ENCODE data around the gene ATL3.
"Not testable (repeated sequence)": the region's sequence is repeated elsewhere in the genome, so short reads cannot be mapped to it uniquely, and the experiment has no call there.

Gene ATL3

GRCh38 chr11:63617686-63618085 lies 53.5 kb downstream of the ATL3 start:
- H2BK12ac ChIP-seq (ENCODE audit: low read length); H3K4me3 ChIP-seq (ENCODE audit: low read length in 2 of 2); H2BK15ac ChIP-seq (ENCODE audit: low read length); H3K27ac ChIP-seq (replicated peaks; ENCODE audit: low read length); H2AFZ ChIP-seq (ENCODE audit: low read length); DNase-seq (ENCODE audit: low spot score); H2AK5ac ChIP-seq (ENCODE audit: low read depth, low read length); H2BK120ac ChIP-seq (ENCODE audit: low read depth, low read length); H3K23ac ChIP-seq (ENCODE audit: low read depth, low read length, poor library complexity); H3K4me1 ChIP-seq (ENCODE audit: control insufficient read depth in 2 of 2, insufficient read depth in 1 of 2, low read depth in 1 of 2, low read length in 2 of 2); H4K91ac ChIP-seq (ENCODE audit: low read depth, low read length, poor library complexity); H3K4ac ChIP-seq (ENCODE audit: low read length); H3K18ac ChIP-seq (ENCODE audit: low read length); H3K4me2 ChIP-seq (ENCODE audit: insufficient read depth, low read length, poor library complexity, severe bottlenecking); H3K9me3 ChIP-seq (replicated peaks in 1 of 2; ENCODE audit: control insufficient read depth in 2 of 2, insufficient read depth in 1 of 2, low read depth in 1 of 2, low read length in 2 of 2); H3K9ac ChIP-seq (ENCODE audit: low read depth, low read length, poor library complexity); H2BK5ac ChIP-seq (ENCODE audit: low read length); H3K79me1 ChIP-seq (ENCODE audit: low read depth, low read length); H3K14ac ChIP-seq (ENCODE audit: low read length); H3K36me3 ChIP-seq (replicated peaks in 1 of 2; ENCODE audit: control insufficient read depth in 2 of 2, insufficient read depth in 2 of 2, low read length in 2 of 2); H4K8ac ChIP-seq (ENCODE audit: low read depth, low read length): not testable (repeated sequence)
- peaks cover 0 to 25% (median 12%) of the 10 kb centered on the region in 3 experiments for H3K27me3 ChIP-seq (ENCODE audit: control insufficient read depth in 3 of 3, insufficient read depth in 3 of 3, low read depth in 1 of 3, low read length in 3 of 3)
- no CpG with 5 or more reads among the region's 5 CpGs for WGBS, 2 donors (ENCODE audit: extremely low coverage in 2 of 2, insufficient read length in 2 of 2, insufficient replicate concordance in 1 of 2)

- Histone ChIP-seq H2AK5ac (ENCODE audit: low read depth, low read length) (no peak overlapping the region), H3K23ac (ENCODE audit: low read depth, low read length, poor library complexity) (no peak overlapping the region), H3K14ac (ENCODE audit: low read length) (no peak overlapping the region), H3K9me3 (replicated peaks in 1 of 2; ENCODE audit: control insufficient read depth in 2 of 2, insufficient read depth in 1 of 2, low read depth in 1 of 2, low read length in 2 of 2) (no peaks in the 10 kb centered on the region), H2BK12ac (ENCODE audit: low read length) (no peak overlapping the region), H3K27me3 (ENCODE audit: control insufficient read depth in 3 of 3, insufficient read depth in 3 of 3, low read depth in 1 of 3, low read length in 3 of 3) (peaks cover 0 to 33% (median 12%) of the 10 kb centered on the region in 3 experiments), H2BK5ac (ENCODE audit: low read length) (no peak overlapping the region), H3K4me1 (ENCODE audit: control insufficient read depth in 2 of 2, insufficient read depth in 1 of 2, low read depth in 1 of 2, low read length in 2 of 2) (peaks cover 3% of the 10 kb centered on the region in 2 donors), H4K8ac (ENCODE audit: low read depth, low read length) (no peak overlapping the region), H3K18ac (ENCODE audit: low read length) (no peak overlapping the region), H3K79me1 (ENCODE audit: low read depth, low read length) (no peaks in the 10 kb centered on the region), H3K4ac (ENCODE audit: low read length) (no peak overlapping the region), H4K91ac (ENCODE audit: low read depth, low read length, poor library complexity) (no peak overlapping the region), H2BK120ac (ENCODE audit: low read depth, low read length) (no peak overlapping the region), H3K9ac (ENCODE audit: low read depth, low read length, poor library complexity) (no peak overlapping the region), H3K27ac (replicated peaks; ENCODE audit: low read length) (no peak overlapping the region), H2BK15ac (ENCODE audit: low read length) (no peak overlapping the region), H3K36me3 (replicated peaks in 1 of 2; ENCODE audit: control insufficient read depth in 2 of 2, insufficient read depth in 2 of 2, low read length in 2 of 2) (no peaks in the 10 kb centered on the region), H2AFZ (ENCODE audit: low read length) (no peak overlapping the region), H3K4me3 (ENCODE audit: low read length in 2 of 2) (no peak overlapping the region), H3K4me2 (ENCODE audit: insufficient read depth, low read length, poor library complexity, severe bottlenecking) (no peak overlapping the region)
- WGBS, 2 donors (ENCODE audit: extremely low coverage in 2 of 2, insufficient read length in 2 of 2, insufficient replicate concordance in 1 of 2): no CpG with 5 or more reads among the region's 3 CpGs
- no peak for DNase-seq (ENCODE audit: low spot score)
Observed at GRCh38 chr11:63616953-63617352, 54.2 kb downstream of the ATL3 start.

- peak within 1 kb of the TSS; percentile 45 for H2BK5ac ChIP-seq (ENCODE audit: low read length)
- no peak within 1 kb of the TSS for H3K4ac ChIP-seq (ENCODE audit: low read length)
- peak within 1 kb of the TSS; percentile 99 for H3K4me2 ChIP-seq (ENCODE audit: insufficient read depth, low read length, poor library complexity, severe bottlenecking)
- no peak within 1 kb of the TSS for H4K8ac ChIP-seq (ENCODE audit: low read depth, low read length)
- no peak within 1 kb of the TSS for H2BK120ac ChIP-seq (ENCODE audit: low read depth, low read length)
- no peaks in the 10 kb centered on the region for H3K79me1 ChIP-seq (ENCODE audit: low read depth, low read length)
- peak within 1 kb of the TSS; percentile 41 to 88 for H3K4me3 ChIP-seq (ENCODE audit: low read length in 2 of 2)
- no peaks in the 10 kb centered on the region for H3K36me3 ChIP-seq (replicated peaks in 1 of 2; ENCODE audit: control insufficient read depth in 2 of 2, insufficient read depth in 2 of 2, low read length in 2 of 2)
- WGBS, 2 donors (ENCODE audit: extremely low coverage in 2 of 2, insufficient read length in 2 of 2, insufficient replicate concordance in 1 of 2): no CpG with 5 or more reads among the region's 53 CpGs
- H3K4me1 ChIP-seq (ENCODE audit: control insufficient read depth in 2 of 2, insufficient read depth in 1 of 2, low read depth in 1 of 2, low read length in 2 of 2): peaks cover 11% of the 10 kb centered on the region in 2 donors
- peak within 1 kb of the TSS; percentile 86 for H3K23ac ChIP-seq (ENCODE audit: low read depth, low read length, poor library complexity)
- no peak within 1 kb of the TSS for H4K91ac ChIP-seq (ENCODE audit: low read depth, low read length, poor library complexity)
- H2AK5ac ChIP-seq (ENCODE audit: low read depth, low read length): no peak within 1 kb of the TSS
- no peak within 1 kb of the TSS for H3K27ac ChIP-seq (replicated peaks; ENCODE audit: low read length)
- peak within 1 kb of the TSS; percentile 97 for H2AFZ ChIP-seq (ENCODE audit: low read length)
- H3K27me3 ChIP-seq (ENCODE audit: control insufficient read depth in 3 of 3, insufficient read depth in 3 of 3, low read depth in 1 of 3, low read length in 3 of 3): peaks cover 0 to 59% (median 12%) of the 10 kb centered on the region in 3 experiments
- no peak within 1 kb of the TSS for H2BK12ac ChIP-seq (ENCODE audit: low read length)
- H2BK15ac ChIP-seq (ENCODE audit: low read length): no peak within 1 kb of the TSS
- peak within 1 kb of the TSS; percentile 30 for H3K9ac ChIP-seq (ENCODE audit: low read depth, low read length, poor library complexity)
- peak within 1 kb of the TSS; percentile 74 for H3K18ac ChIP-seq (ENCODE audit: low read length)
- no peaks in the 10 kb centered on the region for H3K9me3 ChIP-seq (replicated peaks in 1 of 2; ENCODE audit: control insufficient read depth in 2 of 2, insufficient read depth in 1 of 2, low read depth in 1 of 2, low read length in 2 of 2)
- peak; percentile 31 for DNase-seq (ENCODE audit: low spot score)
- H3K14ac ChIP-seq (ENCODE audit: low read length): no peak within 1 kb of the TSS
Observed at GRCh38 chr11:63614136-63614671, 57.0 kb downstream of the ATL3 start, which contains the start of gene PLAAT3. Gene PLAAT3 (minus strand): TSS chr11:63614433. CDS start chr11:63614014, 419 bp downstream.

- Histone ChIP-seq H3K27ac (replicated peaks; ENCODE audit: low read length) (no peak overlapping the region), H3K4me2 (ENCODE audit: insufficient read depth, low read length, poor library complexity, severe bottlenecking) (peak overlapping the region; percentile 99), H2BK15ac (ENCODE audit: low read length) (no peak overlapping the region), H3K9me3 (replicated peaks in 1 of 2; ENCODE audit: control insufficient read depth in 2 of 2, insufficient read depth in 1 of 2, low read depth in 1 of 2, low read length in 2 of 2) (no peaks in the 10 kb centered on the region), H3K9ac (ENCODE audit: low read depth, low read length, poor library complexity) (peak overlapping the region; percentile 30), H2BK5ac (ENCODE audit: low read length) (peak overlapping the region; percentile 45), H4K8ac (ENCODE audit: low read depth, low read length) (no peak overlapping the region), H3K14ac (ENCODE audit: low read length) (no peak overlapping the region), H3K23ac (ENCODE audit: low read depth, low read length, poor library complexity) (peak overlapping the region; percentile 86), H2BK120ac (ENCODE audit: low read depth, low read length) (no peak overlapping the region), H2AFZ (ENCODE audit: low read length) (peak overlapping the region; percentile 97), H3K27me3 (ENCODE audit: control insufficient read depth in 3 of 3, insufficient read depth in 3 of 3, low read depth in 1 of 3, low read length in 3 of 3) (peaks cover 0 to 65% (median 12%) of the 10 kb centered on the region in 3 experiments), H2BK12ac (ENCODE audit: low read length) (no peak overlapping the region), H3K4ac (ENCODE audit: low read length) (no peak overlapping the region), H2AK5ac (ENCODE audit: low read depth, low read length) (no peak overlapping the region), H3K79me1 (ENCODE audit: low read depth, low read length) (no peaks in the 10 kb centered on the region), H4K91ac (ENCODE audit: low read depth, low read length, poor library complexity) (no peak overlapping the region), H3K36me3 (replicated peaks in 1 of 2; ENCODE audit: control insufficient read depth in 2 of 2, insufficient read depth in 2 of 2, low read length in 2 of 2) (no peaks in the 10 kb centered on the region), H3K18ac (ENCODE audit: low read length) (peak overlapping the region; percentile 74), H3K4me1 (ENCODE audit: control insufficient read depth in 2 of 2, insufficient read depth in 1 of 2, low read depth in 1 of 2, low read length in 2 of 2) (peaks cover 11% of the 10 kb centered on the region in 2 donors), H3K4me3 (ENCODE audit: low read length in 2 of 2) (peak overlapping the region; percentile 41 to 88)
- WGBS, 2 donors (ENCODE audit: extremely low coverage in 2 of 2, insufficient read length in 2 of 2, insufficient replicate concordance in 1 of 2): no CpG with 5 or more reads among the region's 45 CpGs
- DNase-seq (ENCODE audit: low spot score): no peak
Observed at GRCh38 chr11:63613517-63614135, 57.5 kb downstream of the ATL3 start.

Measured in neuronal stem cell (in vitro differentiated cells).